IPS-15b (cell line): ENCODE results near the gene CYB561A3.
A peak's percentile ranks its signal among the peaks of the same experiment; 100 is the strongest.

Source experiments
- H3K27me3 ChIP-seq: one replicate; pipeline ENCODE4 v1.6.1; 2013; ENCODE audit warnings: low read length; ENCODE audit not compliant: control insufficient read depth, insufficient read depth
- H3K36me3 ChIP-seq: one replicate; pipeline ENCODE4 v1.6.1; 2013; ENCODE audit warnings: low read length; ENCODE audit not compliant: control insufficient read depth, insufficient read depth
- H3K4me1 ChIP-seq: one replicate; pipeline ENCODE4 v1.6.1; 2013; ENCODE audit warnings: mild to moderate bottlenecking, low read length; ENCODE audit not compliant: control insufficient read depth, insufficient read depth
- H3K4me3 ChIP-seq: one replicate; pipeline ENCODE4 v1.5.1; 2013; ENCODE audit warnings: low read depth, low read length
- H3K9ac ChIP-seq: one replicate; pipeline ENCODE4 v1.6.1; 2013; ENCODE audit warnings: low read depth, mild to moderate bottlenecking, low read length
- H3K9me3 ChIP-seq: one replicate; pipeline ENCODE4 v1.6.1; 2013; ENCODE audit warnings: mild to moderate bottlenecking, low read length; ENCODE audit not compliant: control insufficient read depth, insufficient read depth

The CYB561A3 gene, protein sequence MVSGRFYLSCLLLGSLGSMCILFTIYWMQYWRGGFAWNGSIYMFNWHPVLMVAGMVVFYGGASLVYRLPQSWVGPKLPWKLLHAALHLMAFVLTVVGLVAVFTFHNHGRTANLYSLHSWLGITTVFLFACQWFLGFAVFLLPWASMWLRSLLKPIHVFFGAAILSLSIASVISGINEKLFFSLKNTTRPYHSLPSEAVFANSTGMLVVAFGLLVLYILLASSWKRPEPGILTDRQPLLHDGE

DNA sequence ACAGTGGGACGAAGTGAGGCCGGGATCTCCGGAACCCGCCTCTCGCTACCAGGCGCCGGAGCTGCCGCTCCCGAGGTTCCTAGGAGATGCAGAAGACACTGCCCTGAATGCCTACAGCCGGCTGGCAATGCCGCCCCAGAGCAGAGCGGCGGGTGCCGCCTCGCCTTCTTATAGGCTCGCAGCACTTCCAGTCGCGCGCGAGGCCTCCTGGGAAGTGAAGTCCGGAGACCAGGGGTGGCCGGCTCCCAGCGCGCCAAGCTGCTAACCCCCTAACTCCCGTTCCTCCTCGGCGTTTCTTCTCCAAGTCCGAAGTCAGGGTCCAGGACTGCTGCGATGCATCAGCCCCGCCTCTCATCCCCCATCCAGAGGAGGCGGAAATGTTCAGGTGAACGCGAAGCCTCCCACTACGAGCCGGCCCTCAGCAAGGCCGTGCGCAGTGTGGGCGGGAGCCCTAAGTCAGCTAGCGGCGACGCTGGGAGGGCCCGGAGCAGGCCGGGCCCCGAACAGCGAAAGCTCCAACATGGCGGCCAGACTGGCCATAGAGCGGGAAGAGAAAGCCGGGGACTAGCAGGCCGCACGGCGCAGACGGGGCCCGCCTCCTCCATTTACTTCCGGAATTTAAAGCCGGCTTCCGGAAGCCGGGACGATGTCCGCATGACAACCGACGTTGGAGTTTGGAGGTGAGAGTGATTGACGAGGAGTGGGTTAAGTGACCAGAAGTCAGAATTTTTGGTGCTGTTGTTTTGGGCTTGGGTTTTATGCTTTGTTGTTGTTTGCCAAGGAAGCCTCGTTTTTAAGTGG, at the start of gene CYB561A3, which contains the start of gene TMEM138:
CYB561A3 (minus strand) TSS at position 142 of the 801 bp plus-strand sequence. CDS start 5,169 bp downstream, outside the sequence.
TMEM138 (plus strand) TSS at position 634 of the 801 bp plus-strand sequence. CDS start 2,017 bp downstream, outside the sequence.
- Histone ChIP-seq H3K4me3 (peak within 1 kb of the TSS; percentile 93), H3K36me3 (peaks cover 17% of the 10 kb centered on the region), H3K9me3 (no peaks in the 10 kb centered on the region), H3K9ac (peak within 1 kb of the TSS; percentile 99), H3K27me3 (no peaks in the 10 kb centered on the region), H3K4me1 (no peaks in the 10 kb centered on the region)

DNA sequence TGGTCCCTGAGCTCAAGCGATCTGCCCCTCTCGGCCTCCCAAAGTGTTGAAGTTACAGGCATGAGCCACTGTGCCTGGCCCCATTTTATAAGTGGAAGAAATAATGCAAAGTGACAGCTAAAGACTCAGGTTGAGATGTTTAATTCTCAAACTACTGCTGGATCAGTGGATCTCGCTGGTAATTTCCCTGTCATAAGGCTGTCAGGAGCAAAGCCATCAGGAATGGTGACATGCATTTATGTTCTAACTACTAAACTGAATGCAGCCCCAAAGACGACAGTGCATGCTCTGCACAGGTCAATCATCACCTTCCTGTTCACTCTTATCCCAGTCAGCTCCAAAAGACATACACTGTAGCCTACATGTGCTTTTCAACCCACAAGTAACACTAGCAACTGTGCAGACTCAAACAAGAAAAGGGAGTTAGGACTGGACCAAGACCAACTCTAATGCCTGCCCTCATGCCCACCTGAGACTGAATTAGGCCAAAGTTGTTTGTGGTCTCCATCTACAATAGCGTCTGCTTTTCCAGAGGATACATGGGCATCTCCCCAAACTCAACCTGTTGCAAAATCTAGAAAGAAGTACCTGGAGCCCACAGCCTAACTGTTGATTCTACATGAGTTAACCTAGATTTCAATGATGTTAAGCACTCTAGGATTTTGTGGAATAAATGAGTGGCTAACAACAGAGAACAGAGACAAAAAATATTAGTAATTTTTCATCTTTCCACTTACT, 45.5 kb upstream of the CYB561A3 start:
- Histone ChIP-seq H3K4me3 (no peak overlapping the region), H3K27me3 (no peaks in the 10 kb centered on the region), H3K36me3 (peaks cover 37% of the 10 kb centered on the region), H3K9ac (no peak overlapping the region), H3K9me3 (no peaks in the 10 kb centered on the region), H3K4me1 (no peaks in the 10 kb centered on the region)

DNA sequence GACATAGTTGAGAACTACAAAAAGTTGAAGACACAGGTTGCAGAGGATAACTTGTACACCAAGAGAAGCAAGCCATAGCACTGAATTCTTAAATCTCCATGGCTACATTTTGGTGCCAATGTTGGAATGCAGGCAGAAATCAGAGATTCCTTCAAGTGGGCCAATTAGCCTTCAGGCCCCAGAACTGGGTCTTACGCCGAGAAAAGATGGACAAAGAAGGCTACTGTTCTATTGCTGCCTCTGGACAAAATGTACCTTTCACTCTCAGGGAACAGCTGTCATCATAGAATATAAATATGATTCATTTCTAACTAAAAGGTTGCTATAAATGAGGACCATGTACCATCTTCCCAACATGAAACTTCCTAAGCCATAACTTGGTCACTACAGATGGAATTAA, 44.4 kb upstream of the CYB561A3 start:
- no peaks in the 10 kb centered on the region for H3K9me3 ChIP-seq
- H3K36me3 ChIP-seq, result peaks cover 29% of the 10 kb centered on the region
- H3K9ac ChIP-seq, result no peak overlapping the region
- no peak overlapping the region for H3K4me3 ChIP-seq
- H3K27me3 ChIP-seq, result no peaks in the 10 kb centered on the region
- H3K4me1 ChIP-seq, result no peaks in the 10 kb centered on the region

DNA sequence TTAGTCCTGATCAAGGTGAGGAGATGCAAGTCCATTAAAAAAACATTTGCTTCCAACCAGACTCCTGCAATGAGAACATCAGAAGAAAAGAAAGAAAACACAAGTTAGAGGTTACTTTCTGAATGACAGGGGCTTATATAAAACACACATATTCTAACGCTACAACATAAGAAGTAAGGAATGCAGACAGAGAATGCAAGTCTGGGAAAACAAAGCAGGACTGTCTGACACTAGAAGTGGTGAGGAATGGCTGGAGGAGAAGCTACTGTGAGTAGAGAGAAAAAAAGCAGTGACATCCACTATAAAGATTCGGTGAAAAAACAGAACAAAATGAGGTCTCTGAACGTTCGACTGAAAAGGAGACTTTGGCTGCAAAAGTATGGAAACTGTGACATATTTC, 43.0 kb upstream of the CYB561A3 start:
- Histone ChIP-seq H3K4me1 (no peaks in the 10 kb centered on the region), H3K36me3 (peaks cover 18% of the 10 kb centered on the region), H3K9ac (no peak overlapping the region), H3K9me3 (no peaks in the 10 kb centered on the region), H3K4me3 (no peak overlapping the region), H3K27me3 (no peaks in the 10 kb centered on the region)

DNA sequence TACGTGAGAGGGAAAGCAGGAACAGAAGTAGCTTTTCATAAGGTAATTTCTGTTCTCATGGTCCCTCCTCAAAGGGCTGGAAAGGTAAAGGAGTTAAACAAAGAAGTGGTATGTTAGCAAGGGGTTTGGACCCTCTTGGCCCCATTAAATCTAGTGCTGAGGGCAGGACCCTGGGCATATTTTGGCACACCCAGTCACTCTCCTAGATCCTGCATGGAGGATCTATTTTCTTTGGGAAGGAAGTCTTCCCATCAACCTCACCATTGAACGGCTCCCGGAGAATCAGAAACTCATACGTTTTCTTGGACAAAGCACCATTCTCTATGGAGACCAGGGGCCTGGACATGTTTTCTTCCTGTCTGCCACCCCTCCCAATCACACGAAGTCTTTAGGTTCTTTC, 42.4 kb upstream of the CYB561A3 start:
- Histone ChIP-seq H3K9ac (no peak overlapping the region), H3K4me3 (no peak overlapping the region), H3K9me3 (no peaks in the 10 kb centered on the region), H3K36me3 (peaks cover 18% of the 10 kb centered on the region), H3K4me1 (no peaks in the 10 kb centered on the region), H3K27me3 (no peaks in the 10 kb centered on the region)

DNA sequence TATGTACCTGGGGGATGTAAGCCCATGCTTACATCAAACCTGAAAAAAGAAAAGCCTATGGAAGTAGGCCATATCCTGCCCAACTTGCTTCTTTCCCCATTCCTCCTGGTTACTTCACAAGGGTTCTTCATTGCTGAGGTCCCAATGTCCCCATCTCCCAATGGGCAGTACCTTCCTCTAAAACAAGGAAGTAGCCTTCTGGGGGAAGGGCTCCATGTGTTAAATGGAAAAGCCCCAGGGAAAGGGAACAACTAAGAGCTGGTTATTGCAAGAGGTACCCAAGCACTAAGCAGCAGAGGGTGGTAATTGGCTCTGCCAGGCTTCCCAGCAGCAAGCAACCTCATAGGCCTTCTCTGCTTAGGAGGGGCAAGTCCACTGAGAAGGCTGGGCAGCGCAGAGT, 42.0 kb upstream of the CYB561A3 start:
- H3K9ac ChIP-seq, result no peak overlapping the region
- H3K36me3 ChIP-seq, result peaks cover 18% of the 10 kb centered on the region
- no peaks in the 10 kb centered on the region for H3K4me1 ChIP-seq

DNA sequence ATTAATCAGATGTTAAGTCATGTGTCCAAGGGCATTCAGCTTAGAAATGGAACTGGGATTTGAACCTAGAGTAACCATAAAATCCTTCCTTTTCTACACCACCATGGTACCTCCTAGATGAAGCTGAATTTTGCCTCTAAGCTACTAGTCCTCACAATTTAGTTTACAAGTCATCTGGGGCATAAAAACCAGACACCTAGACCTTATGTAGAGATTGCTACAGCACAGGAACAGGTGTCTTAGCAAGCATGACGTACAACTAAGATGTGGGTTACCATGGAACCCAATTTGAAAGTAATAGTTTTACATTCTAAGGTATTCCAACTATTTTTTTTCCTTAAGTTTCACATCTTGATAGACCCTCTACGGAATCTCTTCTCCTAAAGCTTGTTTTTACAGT, 39.9 kb upstream of the CYB561A3 start:
- Histone ChIP-seq H3K36me3 (peaks cover 18% of the 10 kb centered on the region), H3K9me3 (no peaks in the 10 kb centered on the region)

More for the DNA sequence above, 42.0 kb upstream of the CYB561A3 start:
- Histone ChIP-seq H3K4me3 (no peak overlapping the region), H3K9me3 (no peaks in the 10 kb centered on the region), H3K27me3 (no peaks in the 10 kb centered on the region)

DNA sequence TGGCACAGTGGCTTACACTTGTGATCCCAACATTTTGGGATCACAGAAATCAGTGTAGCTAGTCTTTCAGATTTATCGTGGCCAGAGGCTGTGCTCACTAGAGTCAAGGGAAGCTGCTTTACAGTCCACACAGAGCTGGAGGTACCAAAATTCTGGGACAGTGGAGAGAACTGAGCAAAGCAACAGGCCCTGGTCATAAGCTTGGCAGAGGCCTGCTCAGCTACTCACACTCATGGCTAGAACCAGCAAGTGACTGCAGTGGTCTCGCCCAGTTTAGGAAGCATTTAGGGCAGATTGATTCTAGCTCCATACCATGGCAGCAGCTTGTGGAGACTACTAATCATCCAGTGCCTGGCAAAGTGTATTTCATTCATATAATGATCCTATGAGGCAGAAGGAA, 39.5 kb upstream of the CYB561A3 start:
- H3K4me1 ChIP-seq, result no peaks in the 10 kb centered on the region
- H3K4me3 ChIP-seq, result no peak overlapping the region
- no peaks in the 10 kb centered on the region for H3K27me3 ChIP-seq
- peaks cover 18% of the 10 kb centered on the region for H3K36me3 ChIP-seq
- no peaks in the 10 kb centered on the region for H3K9me3 ChIP-seq
- H3K9ac ChIP-seq, result no peak overlapping the region

More for the DNA sequence above, 39.9 kb upstream of the CYB561A3 start:
- no peaks in the 10 kb centered on the region for H3K27me3 ChIP-seq
- no peak overlapping the region for H3K4me3 ChIP-seq
- H3K4me1 ChIP-seq, result no peaks in the 10 kb centered on the region
- no peak overlapping the region for H3K9ac ChIP-seq

DNA sequence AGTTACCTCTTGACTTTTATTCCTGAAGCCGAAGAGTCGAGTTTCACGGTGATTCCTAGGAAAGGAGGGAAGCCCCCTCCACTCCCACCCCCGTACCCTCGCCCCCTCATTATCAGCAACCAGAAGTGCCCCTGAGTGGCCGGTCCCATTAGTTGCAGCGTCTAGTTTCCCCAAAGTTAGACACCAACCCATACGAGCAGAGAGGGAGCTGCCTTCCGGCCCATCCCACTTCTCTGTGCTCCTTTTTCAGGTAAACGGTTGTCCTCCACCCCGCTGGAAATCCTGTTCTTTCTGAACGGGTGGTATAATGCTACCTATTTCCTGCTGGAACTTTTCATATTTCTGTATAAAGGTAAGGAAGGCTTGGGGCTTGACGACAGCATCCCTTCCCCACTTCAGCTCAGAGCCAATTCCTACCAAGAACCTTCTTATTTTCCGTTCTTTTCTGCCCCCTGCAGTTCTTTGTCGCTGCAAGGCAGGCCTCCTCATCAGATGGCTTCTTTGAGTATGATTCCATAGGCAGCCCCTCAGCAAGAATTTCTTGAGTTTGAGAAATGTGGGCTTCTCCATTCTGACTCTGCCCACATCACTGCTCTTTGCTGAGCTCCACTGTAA, 31.4 kb upstream of the CYB561A3 start:
- peaks cover 2% of the 10 kb centered on the region for H3K27me3 ChIP-seq

DNA sequence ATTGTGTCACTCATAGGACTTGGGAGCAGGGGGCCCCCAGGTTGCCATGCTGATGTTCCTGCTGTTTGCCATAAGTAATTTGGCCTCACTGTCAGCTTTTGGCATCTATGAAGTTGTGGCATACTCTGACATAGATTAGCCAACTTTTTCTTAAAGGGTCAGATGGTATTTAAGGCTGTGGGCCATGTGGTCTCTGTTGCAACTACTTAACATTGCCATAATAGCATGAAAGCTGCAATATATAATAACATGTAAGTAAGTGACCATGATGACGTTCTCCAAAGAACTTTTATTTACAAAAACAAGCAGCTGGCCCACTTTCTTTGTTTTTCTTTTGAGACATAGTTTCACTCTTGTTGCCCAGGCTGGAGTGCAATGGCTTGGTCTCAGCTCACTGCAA, 28.5 kb upstream of the CYB561A3 start:
- Histone ChIP-seq H3K27me3 (peaks cover 2% of the 10 kb centered on the region), H3K9ac (no peak overlapping the region), H3K4me1 (no peaks in the 10 kb centered on the region), H3K4me3 (no peak overlapping the region), H3K36me3 (peaks cover 2% of the 10 kb centered on the region), H3K9me3 (no peaks in the 10 kb centered on the region)

More for the DNA sequence above, 31.4 kb upstream of the CYB561A3 start:
- Histone ChIP-seq H3K9me3 (no peaks in the 10 kb centered on the region), H3K9ac (peak overlapping the region; percentile 92), H3K4me1 (no peaks in the 10 kb centered on the region), H3K36me3 (peaks cover 8% of the 10 kb centered on the region), H3K4me3 (peak overlapping the region; percentile 96)
